Stimulated activated CD8-positive, alpha-beta memory T cell treated with anti-CD3 and anti-CD28 coated beads, Interleukin-4, amount 100 ng/mL, for 24 hours (primary cell): Measurements from ENCODE around the gene KCNQ1.

Experiments used
- DNase-seq: peaks from one replicate; pipeline ENCODE4 v3.0.0-alpha.2; 2020; ENCODE audit warnings: low read depth

KCNQ1 gene

DNA sequence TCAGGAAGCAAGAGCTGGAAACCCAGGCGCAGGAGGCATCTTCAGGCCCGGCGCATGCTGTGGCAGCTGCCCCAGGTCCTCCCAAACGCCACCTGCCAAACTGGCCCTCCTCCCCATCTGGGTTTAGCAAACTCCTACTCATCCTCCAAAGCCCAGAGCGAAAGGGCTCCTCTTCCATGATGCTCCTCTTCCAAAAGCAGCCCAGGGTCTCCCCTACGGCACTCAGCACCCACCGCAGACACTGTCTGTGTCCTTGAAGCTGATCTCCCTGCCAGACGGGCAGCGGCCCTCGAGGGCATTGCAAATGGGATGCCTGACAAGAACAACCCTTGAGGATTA, 414.9 kb downstream of the KCNQ1 start:
- DNase-seq = no peak

DNA sequence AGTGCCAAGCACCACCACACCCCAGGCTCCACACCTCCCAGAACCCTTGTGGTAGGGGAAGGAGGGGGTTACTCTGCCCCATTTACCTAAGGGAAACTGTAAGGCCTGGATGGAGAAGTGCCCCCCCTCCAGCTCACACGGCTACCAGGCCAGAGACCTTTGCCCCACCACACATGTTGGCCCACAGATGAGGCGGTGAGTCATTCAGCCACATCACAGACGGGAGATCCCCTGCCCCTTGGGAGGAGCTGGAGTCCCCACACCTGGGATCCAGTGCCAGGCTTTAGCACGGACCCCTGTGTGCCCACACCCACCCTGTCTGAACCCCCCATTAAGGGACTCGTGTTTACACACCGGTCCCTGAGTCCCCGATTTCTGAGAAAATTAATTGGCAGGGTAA, 415.8 kb downstream of the KCNQ1 start:
- no peak for DNase-seq

- DNase-seq = no peak
These were observed 417.8 kb downstream of the KCNQ1 start for GRCh38 chr11:2862395-2863275.

DNA sequence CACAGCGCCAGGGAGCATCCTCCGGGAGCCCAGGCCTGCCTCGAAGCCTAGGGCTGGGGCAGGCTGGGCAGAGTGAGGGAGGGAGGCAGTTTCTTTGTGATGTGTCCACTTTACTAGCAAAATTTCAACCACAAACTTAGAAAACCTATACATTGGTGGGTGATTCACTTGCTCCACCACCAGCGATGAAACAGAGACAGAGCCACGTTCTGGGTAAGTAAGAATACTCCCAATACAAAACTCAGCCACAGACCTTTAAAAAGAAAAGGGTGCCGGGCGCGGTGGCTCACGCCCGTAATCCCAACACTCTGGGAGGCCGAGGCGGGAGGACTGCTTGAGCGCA, 418.4 kb downstream of the KCNQ1 start:
- no peak for DNase-seq

DNA sequence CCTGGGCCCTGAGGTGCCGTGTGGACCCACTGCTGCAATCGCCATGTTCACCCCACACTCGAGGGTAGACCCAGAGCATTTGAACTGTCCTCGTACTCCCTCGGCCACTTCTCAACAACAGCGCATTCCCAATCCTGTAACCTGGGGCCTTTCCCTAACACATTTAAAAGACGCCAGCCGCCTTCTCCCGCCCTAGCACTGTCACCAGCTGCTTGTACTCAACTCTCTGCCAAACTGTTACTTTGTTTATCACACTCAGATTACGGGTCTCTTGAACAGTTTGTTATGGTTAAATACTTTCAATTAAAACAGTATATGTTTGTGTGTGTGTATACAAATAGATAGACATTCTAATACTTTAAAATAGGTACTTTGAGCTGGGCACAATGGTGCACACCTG, 420.1 kb downstream of the KCNQ1 start:
- DNase-seq = no peak

GRCh38 chr11:2865922-2866577, 421.2 kb downstream of the KCNQ1 start:
- no peak for DNase-seq

DNA sequence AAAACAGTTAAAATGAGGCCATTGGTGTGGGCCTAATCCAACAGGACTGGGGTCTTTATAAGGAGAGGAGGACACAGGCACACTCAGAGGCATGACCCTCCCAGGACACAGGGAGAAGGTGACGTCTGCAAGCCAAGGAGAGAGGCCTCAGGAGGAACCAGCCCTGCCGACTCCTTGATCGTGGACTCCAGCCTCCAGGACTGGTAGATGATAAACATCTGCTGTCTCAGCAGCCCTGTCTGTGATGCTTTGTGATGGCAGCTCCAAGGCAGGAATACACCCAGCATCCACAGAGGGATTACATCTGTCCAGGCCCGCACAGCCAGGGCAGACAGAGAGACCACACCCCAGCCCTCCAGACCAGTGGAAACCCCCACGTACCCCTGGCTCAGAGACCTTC, 422.3 kb downstream of the KCNQ1 start:
- DNase-seq = no peak

DNA sequence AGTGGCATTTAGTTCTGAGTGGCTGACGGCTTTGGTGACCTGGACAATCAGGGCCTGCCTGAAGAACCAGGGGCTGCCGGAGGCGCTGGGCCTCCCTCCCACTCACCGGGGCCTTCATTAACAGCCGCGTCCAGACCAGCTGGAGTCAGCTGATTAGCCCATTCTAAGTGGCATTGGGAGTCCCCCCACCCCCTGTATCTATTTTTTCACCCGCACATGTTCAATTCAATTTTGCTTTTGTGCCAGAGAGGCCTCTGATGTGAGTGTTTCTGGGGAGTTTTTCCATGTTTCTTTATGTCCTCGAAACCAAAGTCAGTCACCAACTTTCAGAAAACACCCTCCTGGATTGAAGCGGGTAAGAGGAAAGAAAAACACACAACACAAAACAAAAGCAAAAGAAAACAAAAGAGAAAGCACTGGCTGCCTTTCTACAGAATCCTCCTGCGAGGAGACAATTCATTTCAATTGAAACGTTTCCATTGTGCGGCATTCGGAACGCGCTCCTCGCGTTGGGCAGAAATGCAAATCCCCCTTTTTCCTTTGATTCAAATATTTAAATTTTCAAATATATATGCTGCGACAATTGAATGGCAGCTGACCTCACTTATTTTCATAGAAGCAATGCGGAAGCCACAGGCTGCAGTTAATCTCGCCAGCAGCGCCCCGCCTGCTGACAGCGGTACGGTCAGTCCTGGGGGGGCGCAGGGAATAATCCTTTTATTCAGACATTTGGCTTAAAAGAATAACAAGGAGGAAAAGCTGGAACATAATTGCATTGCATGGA, 423.1 kb downstream of the KCNQ1 start:
- DNase-seq = no peak

DNA sequence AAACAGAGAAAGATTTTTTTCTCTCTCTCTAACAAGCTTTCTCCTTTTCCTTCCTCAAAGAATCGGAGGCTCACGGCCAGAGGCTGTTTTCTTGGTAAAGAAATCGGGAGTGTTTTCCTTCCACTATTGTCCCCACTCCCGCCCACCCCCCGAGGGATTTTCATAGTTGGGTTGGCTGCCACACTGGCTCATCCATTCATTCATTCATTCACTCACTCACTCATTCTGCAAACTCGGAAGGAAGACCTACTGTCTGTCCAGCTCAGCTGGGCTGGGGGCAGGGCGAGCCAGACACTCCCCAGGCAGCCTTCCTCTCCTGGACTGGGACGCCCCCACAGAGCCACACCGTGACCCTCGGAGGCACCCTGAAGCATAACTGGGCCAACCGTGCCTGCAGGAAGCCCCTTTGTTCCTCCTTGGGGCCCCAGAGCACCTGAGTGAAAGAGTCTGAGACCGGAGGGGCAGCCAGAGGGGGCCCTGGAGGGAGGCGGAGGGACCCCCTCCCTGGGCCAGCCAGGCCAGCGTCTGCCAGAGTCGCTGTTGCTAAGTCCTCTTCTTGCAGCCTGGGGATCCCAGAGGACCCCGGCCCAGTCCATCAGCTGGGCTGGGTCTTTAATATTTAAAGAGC, 423.8 kb downstream of the KCNQ1 start:
- DNase-seq = no peak

DNA sequence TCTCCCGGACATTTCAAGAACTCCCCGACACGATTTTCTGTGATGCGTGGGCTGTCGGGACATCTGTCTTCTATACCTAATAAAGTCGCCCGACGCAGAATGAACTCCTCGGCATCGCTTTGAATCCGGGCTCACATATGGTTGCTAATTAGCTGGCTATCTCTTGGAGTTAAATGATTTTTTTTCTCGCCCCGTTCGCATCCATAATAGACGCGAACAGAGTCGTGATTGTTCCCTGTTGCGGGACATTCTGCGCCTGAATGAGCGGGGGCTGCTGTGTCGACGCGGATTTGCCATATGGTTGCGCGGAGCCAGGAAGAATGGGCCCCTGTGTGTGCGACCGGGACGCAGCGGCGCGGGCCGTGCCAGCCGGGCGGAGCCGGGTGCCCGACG, 424.3 kb downstream of the KCNQ1 start:
- DNase-seq = no peak

DNA sequence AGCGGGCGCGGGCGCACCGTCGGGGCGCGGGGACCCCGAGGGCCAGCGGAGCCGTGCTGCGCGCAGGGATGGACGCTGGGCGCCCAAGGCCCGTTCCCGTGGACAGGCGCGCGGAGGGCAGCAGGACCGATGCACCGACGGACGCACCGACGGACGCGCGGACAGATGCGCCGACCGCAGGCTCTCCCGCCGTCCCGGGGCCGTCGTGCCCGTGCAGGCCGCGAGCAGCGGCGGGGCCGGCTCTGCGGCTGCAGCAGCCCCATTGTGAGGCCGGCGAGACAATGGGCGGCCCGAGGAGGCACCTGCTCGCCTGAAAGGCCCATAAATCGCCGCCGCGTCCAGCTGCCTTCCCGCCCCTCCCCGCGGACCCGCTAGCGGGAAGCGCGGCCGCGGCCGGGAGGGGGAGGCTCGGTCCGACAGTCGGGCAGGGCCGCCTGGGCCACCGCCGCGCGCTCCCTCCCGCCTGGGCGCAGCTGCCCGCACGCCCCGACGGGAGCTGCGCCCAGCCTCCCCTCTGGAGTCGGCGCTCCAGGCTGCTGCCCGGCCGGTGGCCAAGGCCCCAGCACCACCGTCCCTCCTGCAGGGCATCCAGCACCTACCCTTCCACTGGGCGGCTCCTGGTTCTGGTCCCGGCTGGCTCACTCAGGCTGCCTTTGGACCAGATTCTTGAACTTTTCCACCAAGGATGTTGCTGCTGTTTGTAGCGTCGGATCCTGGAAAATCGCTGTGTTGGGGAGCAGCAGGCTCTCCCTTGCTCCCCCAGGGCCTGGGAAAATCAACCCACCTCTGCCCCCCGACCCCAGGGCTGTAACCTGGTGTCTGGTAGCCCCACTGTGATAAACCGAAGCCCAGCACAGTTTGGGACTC, 425.0 kb downstream of the KCNQ1 start:
- no peak for DNase-seq

DNA sequence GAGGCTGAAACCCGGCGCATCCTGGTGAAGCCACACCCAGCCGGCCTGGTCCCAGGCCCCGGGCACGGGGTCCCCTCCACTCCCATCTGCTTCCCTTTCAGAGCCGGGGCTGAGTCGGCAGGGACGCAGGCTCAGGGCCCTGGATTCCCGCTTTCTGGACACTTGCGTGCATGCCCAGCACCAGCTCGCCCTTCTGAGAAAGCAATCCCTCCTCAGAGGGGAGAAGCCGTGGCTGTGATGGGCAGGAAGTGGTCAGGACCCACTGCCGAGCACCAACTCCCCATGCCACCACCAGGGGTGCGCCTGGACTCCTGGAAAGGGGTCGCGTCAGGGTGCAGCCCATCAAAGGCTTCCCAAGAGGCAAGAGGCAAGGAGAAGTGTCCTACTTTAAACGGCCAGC, 425.7 kb downstream of the KCNQ1 start:
- DNase-seq = no peak

DNA sequence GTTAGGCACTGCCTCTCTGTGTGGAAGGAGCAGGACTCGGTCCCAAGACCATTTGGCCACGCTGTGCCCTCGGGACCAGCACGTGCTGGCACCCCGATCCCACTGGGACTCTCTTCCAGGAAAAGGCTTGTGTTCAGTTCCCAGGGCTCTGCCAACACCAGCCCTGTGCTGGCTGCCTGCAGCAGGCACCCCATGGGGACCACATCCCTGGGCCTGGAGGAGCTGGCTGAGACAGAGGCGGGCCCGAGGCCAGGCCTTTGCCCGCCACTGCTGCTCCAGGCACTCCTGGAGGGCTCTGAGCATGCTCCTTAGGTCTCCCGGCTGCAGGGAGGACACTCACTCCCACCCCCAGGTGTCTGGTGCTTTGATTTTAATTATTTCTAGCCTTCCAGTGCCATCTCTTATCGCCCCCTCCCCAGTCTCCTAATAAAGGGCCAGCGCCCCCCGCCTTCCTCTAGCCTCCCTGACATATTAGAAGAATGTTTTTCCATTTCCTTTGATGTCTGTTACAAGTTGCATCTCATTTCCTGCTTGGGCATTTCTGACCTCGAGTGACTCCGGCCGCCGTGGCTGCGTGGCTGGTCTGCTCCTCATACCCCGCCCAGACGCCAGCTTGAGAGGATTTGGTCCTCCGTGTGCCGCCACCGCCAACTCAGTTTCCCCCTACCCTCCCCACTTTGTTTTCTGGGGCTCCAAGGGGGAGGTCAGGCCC, 426.3 kb downstream of the KCNQ1 start:
- DNase-seq = no peak

GRCh38 chr11:2874963-2875362, 430.2 kb downstream of the KCNQ1 start:
- no peak for DNase-seq

GRCh38 chr11:2877474-2877873, 432.7 kb downstream of the KCNQ1 start:
- DNase-seq = no peak

GRCh38 chr11:2878782-2879181, 434.0 kb downstream of the KCNQ1 start:
- no peak for DNase-seq

GRCh38 chr11:2880646-2881045, 435.8 kb downstream of the KCNQ1 start:
- DNase-seq = no peak

GRCh38 chr11:2881076-2881980, 436.5 kb downstream of the KCNQ1 start:
- DNase-seq = no peak

DNA sequence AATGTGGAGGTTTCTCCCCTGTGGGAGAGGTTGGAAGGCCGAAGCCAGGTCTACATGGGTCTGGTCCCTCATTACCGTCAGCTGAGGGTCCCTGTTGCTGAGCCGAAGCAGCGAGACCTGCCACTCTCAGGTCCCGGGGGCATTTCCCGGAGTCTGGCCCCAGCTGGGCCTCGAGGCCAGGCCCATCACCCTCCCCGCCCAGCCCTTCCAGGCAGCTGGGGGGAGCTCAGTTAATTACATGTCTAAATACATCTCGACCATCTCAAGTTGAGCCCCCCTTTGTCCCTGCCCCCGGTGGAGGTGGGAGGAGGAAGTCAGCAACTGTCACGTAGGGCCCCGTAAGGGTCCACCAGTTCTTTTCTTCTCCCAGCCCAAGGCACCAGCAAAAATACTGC, 437.2 kb downstream of the KCNQ1 start:
- DNase-seq = no peak
